ENCODE results near the gene COL28A1. TPM values are rescaled to one million over a fixed set of nuclear protein-coding genes. Genes with fewer than 3 reads are reported as not detected.
"Not testable (repeated sequence)": the region's sequence is repeated elsewhere in the genome, so short reads cannot be mapped to it uniquely, and the experiment has no call there.

COL28A1 gene
- total and polyA plus RNA-seq, 2 donors = 5.3 to 9.7 TPM

DNA sequence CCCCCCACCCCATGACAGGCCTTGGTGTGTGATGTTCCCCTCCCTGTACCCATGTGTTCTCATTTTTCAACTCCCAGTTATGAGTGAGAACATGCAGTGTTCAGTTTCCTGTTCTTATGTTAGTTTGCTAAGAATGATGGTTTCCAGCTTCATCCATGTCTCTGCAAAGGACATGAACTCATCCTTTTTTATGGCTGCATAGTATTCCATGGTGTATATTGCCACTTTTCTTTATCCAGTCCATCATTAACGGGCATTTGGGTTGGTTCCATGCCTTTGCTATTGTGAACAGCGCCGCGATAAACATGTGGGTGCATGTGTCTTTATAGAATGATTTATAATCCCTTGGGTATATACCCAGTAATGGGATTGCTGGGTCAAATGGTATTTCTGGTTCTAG, 147.5 kb downstream of the COL28A1 start:
- H3K27ac ChIP-seq (ENCODE audit: low read depth); H3K36me3 ChIP-seq (ENCODE audit: insufficient read depth); H3K4me1 ChIP-seq (ENCODE audit: insufficient read depth); DNase-seq (ENCODE audit: extremely low spot score); H3K4me3 ChIP-seq (ENCODE audit: low read depth, low read length): not testable (repeated sequence)
- WGBS = 95% methylated on average over 4 of the region's 4 CpGs

DNA sequence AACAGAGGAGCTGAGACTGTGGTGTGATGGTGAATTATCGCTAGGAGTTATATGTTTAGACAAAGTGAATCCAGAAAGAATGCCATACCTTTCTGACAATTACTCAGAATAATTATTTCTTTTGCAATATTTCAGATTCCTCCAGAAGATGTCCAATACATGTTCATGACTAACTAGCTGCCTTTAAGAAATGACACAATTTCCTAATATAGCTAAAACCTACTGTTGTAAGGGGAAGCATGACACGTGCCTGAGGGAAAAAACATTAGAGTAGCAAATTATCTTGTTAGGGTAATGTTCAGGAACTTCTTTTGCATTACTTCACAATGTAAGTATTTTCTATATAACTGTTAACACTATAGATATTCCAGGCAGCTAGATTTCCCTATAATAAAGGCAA, 150.3 kb downstream of the COL28A1 start:
- Histone ChIP-seq H3K4me3 (ENCODE audit: low read depth, low read length) (no peak overlapping the region), H3K4me1 (ENCODE audit: insufficient read depth) (no peaks in the 10 kb centered on the region), H3K27ac (ENCODE audit: low read depth) (no peak overlapping the region), H3K36me3 (ENCODE audit: insufficient read depth) (no peaks in the 10 kb centered on the region)
- DNase-seq (ENCODE audit: extremely low spot score) = no peak
- WGBS = 63% methylated on average over 2 of the region's 2 CpGs

GRCh38 chr7:7384228-7384627, 151.4 kb downstream of the COL28A1 start:
- no peak overlapping the region for H3K4me3 ChIP-seq (ENCODE audit: low read depth, low read length)
- H3K27ac ChIP-seq (ENCODE audit: low read depth) = no peak overlapping the region
- no peaks in the 10 kb centered on the region for H3K4me1 ChIP-seq (ENCODE audit: insufficient read depth)
- no peak for DNase-seq (ENCODE audit: extremely low spot score)
- H3K36me3 ChIP-seq (ENCODE audit: insufficient read depth) = no peaks in the 10 kb centered on the region

GRCh38 chr7:7375538-7375937, 160.1 kb downstream of the COL28A1 start:
- Histone ChIP-seq H3K36me3 (ENCODE audit: insufficient read depth) (no peaks in the 10 kb centered on the region), H3K4me3 (ENCODE audit: low read depth, low read length) (no peak overlapping the region), H3K27ac (ENCODE audit: low read depth) (no peak overlapping the region), H3K4me1 (ENCODE audit: insufficient read depth) (no peaks in the 10 kb centered on the region)
- no peak for DNase-seq (ENCODE audit: extremely low spot score)
- 60% methylated on average over 4 of the region's 4 CpGs for WGBS

- Histone ChIP-seq H3K4me1 (ENCODE audit: insufficient read depth) (no peaks in the 10 kb centered on the region), H3K36me3 (ENCODE audit: insufficient read depth) (no peaks in the 10 kb centered on the region), H3K27ac (ENCODE audit: low read depth) (no peak overlapping the region), H3K4me3 (ENCODE audit: low read depth, low read length) (no peak overlapping the region)
- WGBS = 84% methylated on average over 2 of the region's 2 CpGs
- DNase-seq (ENCODE audit: extremely low spot score) = no peak
These were observed 165.6 kb downstream of the COL28A1 start for GRCh38 chr7:7370076-7370475.

DNA sequence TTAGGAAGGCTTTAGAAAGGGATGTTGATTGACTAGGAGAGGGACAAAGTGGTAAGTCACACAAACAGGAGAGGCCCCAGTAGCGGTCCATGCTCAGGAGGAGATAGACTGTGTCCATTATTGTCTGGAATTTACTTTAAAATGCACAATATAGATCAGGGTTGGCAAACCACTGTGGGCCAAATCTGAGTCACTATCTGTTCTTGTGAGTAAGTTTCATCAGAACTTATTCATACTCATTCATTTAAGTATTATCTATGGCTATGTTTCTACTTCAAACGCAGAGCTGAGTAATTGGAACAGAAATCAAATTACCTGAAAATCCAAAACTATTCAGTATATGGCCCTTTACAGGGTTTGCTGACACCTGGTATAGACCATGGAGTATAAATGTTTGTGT, 166.5 kb downstream of the COL28A1 start:
- no peaks in the 10 kb centered on the region for H3K36me3 ChIP-seq (ENCODE audit: insufficient read depth)
- no peak overlapping the region for H3K27ac ChIP-seq (ENCODE audit: low read depth)
- DNase-seq (ENCODE audit: extremely low spot score) = no peak
- WGBS = 89% methylated on average over 2 of the region's 2 CpGs
- no peaks in the 10 kb centered on the region for H3K4me1 ChIP-seq (ENCODE audit: insufficient read depth)
- H3K4me3 ChIP-seq (ENCODE audit: low read depth, low read length) = no peak overlapping the region

GRCh38 chr7:7354674-7355073, 181.0 kb downstream of the COL28A1 start:
- no peaks in the 10 kb centered on the region for H3K4me1 ChIP-seq (ENCODE audit: insufficient read depth)
- no peak for DNase-seq (ENCODE audit: extremely low spot score)
- H3K4me3 ChIP-seq (ENCODE audit: low read depth, low read length) = no peak overlapping the region
- no peaks in the 10 kb centered on the region for H3K36me3 ChIP-seq (ENCODE audit: insufficient read depth)
- no peak overlapping the region for H3K27ac ChIP-seq (ENCODE audit: low read depth)
- WGBS = 47% methylated on average over 3 of the region's 3 CpGs

GRCh38 chr7:7352845-7353244, 182.8 kb downstream of the COL28A1 start:
- WGBS = 51% methylated on average over 3 of the region's 3 CpGs
- Histone ChIP-seq H3K4me3 (ENCODE audit: low read depth, low read length) (no peak overlapping the region), H3K4me1 (ENCODE audit: insufficient read depth) (no peaks in the 10 kb centered on the region), H3K36me3 (ENCODE audit: insufficient read depth) (no peaks in the 10 kb centered on the region), H3K27ac (ENCODE audit: low read depth) (no peak overlapping the region)
- DNase-seq (ENCODE audit: extremely low spot score) = no peak

DNA sequence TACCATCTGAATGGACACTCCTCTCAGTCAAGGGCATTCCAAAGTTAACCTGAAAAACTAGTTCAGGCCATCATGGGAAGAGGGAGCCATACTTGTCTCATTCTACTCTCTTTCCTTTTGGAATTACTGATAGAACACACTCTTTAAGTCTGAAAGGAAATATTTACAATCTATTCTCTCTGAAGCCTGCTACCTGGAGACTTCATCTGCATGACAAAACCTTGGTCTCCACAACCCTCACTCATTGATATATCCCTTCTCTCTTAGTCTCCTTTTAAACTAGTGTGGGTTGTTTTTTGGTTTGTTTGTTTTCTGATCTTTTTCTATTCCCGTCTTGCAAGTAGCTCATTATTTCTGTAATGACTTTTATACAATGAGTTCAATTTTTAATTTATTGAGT, 183.8 kb downstream of the COL28A1 start:
- Histone ChIP-seq H3K4me3 (ENCODE audit: low read depth, low read length) (no peak overlapping the region), H3K27ac (ENCODE audit: low read depth) (no peak overlapping the region), H3K4me1 (ENCODE audit: insufficient read depth) (no peaks in the 10 kb centered on the region), H3K36me3 (ENCODE audit: insufficient read depth) (no peaks in the 10 kb centered on the region)
- DNase-seq (ENCODE audit: extremely low spot score) = no peak
- 43% methylated on average over 1 of the region's 1 CpG for WGBS

DNA sequence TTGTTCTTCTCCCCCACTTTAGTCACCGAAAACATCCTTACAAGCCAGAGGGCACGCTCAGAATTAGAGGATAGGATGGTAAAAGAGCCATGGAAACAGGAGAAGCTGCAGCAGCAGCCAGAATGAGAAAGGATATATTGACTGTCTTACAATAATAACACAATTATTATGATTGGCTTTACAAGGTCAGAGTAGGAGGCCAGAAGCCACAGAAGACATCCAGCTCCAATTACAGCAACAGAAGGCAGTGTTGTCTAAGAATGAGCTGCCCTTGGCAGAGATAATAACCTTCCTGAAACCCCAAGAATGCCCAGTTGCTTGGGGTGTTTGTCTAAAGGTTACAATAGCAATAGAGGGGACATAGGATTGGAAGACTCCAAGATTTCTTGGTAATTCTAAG, 184.5 kb downstream of the COL28A1 start:
- Histone ChIP-seq H3K27ac (ENCODE audit: low read depth) (no peak overlapping the region), H3K36me3 (ENCODE audit: insufficient read depth) (no peaks in the 10 kb centered on the region), H3K4me1 (ENCODE audit: insufficient read depth) (no peaks in the 10 kb centered on the region), H3K4me3 (ENCODE audit: low read depth, low read length) (no peak overlapping the region)
- no peak for DNase-seq (ENCODE audit: extremely low spot score)
- 37% methylated on average over 2 of the region's 2 CpGs for WGBS

DNA sequence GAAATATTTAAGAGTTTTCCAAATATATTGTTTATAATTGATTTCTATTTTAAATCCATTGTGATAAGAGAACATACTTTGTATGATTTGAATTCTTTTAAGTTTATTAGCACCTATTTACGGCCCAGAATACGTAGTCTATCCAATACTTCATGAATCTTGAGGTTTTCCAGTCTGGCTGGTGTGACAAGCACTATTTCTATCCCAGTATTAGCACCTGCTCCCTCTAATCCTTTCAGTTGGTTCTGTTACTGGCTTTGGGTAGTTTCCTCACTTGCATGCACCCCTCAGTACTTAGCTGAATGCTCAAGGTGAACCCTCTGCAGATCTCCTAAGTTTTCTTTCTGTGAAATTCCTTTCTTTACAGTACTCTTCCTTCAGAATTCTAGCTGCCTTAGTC, 186.5 kb downstream of the COL28A1 start:
- 67% methylated on average over 2 of the region's 2 CpGs for WGBS
- Histone ChIP-seq H3K27ac (ENCODE audit: low read depth) (no peak overlapping the region), H3K36me3 (ENCODE audit: insufficient read depth) (no peaks in the 10 kb centered on the region), H3K4me3 (ENCODE audit: low read depth, low read length) (no peak overlapping the region), H3K4me1 (ENCODE audit: insufficient read depth) (no peaks in the 10 kb centered on the region)
- no peak for DNase-seq (ENCODE audit: extremely low spot score)

DNA sequence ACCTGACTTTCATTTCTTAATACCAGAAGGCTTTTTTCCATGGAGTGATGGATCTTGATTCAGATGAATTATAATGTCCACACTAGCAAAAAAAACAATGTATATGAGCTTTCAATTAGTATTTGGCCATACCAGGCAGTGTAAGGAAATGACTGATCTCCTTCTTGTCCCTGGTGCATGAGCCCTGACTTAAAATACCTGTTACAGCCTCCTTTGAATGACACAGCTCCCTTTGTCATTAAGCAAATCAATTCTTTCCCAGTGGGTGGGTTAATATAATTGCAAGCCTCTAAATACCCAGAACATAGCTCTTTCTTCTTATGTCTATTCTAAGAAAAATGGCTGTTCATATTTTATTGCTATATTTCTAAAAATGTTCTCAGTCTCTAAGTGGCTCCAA, 188.6 kb downstream of the COL28A1 start:
- Histone ChIP-seq H3K36me3 (ENCODE audit: insufficient read depth) (no peaks in the 10 kb centered on the region), H3K4me3 (ENCODE audit: low read depth, low read length) (no peak overlapping the region), H3K4me1 (ENCODE audit: insufficient read depth) (no peaks in the 10 kb centered on the region), H3K27ac (ENCODE audit: low read depth) (no peak overlapping the region)
- DNase-seq (ENCODE audit: extremely low spot score) = no peak

DNA sequence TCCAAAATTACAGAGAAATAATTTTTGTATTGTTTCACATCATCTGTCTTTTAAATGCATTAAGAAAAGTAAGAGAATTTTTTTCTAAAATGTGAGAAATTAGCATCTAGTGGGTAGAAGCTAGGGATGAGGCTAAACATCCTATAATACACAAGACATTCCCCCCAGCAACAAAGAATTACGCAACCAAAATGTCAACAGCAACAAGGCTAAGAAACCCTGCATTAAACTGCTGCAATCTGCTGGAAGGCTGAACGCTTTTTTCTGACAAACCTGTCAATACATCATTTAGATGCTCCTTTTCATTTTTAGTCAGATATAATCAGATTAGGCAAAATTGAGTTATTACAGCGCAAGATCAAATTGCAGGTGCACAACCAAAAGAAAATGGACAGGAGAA, 191.1 kb downstream of the COL28A1 start:
- Histone ChIP-seq H3K4me1 (ENCODE audit: insufficient read depth) (no peaks in the 10 kb centered on the region), H3K4me3 (ENCODE audit: low read depth, low read length) (no peak overlapping the region), H3K36me3 (ENCODE audit: insufficient read depth) (no peaks in the 10 kb centered on the region), H3K27ac (ENCODE audit: low read depth) (no peak overlapping the region)
- no peak for DNase-seq (ENCODE audit: extremely low spot score)
- WGBS = 88% methylated on average over 3 of the region's 3 CpGs

GRCh38 chr7:7335909-7336308, 199.8 kb downstream of the COL28A1 start:
- DNase-seq (ENCODE audit: extremely low spot score) = no peak
- Histone ChIP-seq H3K4me1 (ENCODE audit: insufficient read depth) (no peaks in the 10 kb centered on the region), H3K4me3 (ENCODE audit: low read depth, low read length) (no peak overlapping the region), H3K36me3 (ENCODE audit: insufficient read depth) (no peaks in the 10 kb centered on the region), H3K27ac (ENCODE audit: low read depth) (no peak overlapping the region)
- WGBS = 74% methylated on average over 3 of the region's 3 CpGs

DNA sequence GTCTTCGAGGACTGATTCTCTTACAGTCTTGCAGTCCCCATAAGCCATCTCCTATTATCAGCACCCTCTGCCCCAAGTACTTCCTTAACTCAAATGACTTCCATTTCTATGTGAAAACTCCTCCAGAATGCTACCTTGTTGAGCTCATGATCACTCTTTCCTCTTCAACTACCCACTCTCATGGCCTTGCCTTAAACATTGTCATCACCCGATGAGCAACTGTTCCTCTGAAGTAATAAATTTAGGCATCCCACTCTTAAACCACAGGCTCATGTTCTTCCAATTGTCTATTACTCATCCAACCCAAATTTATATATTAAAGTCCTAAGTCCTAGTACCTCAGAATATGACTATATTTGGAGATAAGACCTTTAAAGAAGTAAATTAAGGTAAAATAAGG, 200.5 kb downstream of the COL28A1 start:
- no peaks in the 10 kb centered on the region for H3K4me1 ChIP-seq (ENCODE audit: insufficient read depth)
- H3K4me3 ChIP-seq (ENCODE audit: low read depth, low read length) = no peak overlapping the region
- 90% methylated on average over 2 of the region's 2 CpGs for WGBS
- no peaks in the 10 kb centered on the region for H3K36me3 ChIP-seq (ENCODE audit: insufficient read depth)
- no peak overlapping the region for H3K27ac ChIP-seq (ENCODE audit: low read depth)
- no peak for DNase-seq (ENCODE audit: extremely low spot score)

All from urinary bladder (tissue), 4 donors.